K562 (cell line): Measurements from ENCODE around the gene SMIM36. TPM values are rescaled to one million over a fixed set of nuclear protein-coding genes. Genes with fewer than 3 reads are reported as not detected.

Experiments used
- ATAC-seq: fragments of 200-7000 bp; cut with Tn5 transposase; 3 replicates; pipeline ENCODE4 v1.9.1; 2020; ENCODE audit warnings: moderate library complexity
- BruUV-seq: library from RNA; stranded (reverse); fragments of 400-500 nt; replicated peaks from 2 replicates; lab custom pipeline; 2021; lab: Mats Ljungman, UMichigan
- CTCF ChIA-PET: fragments of 300-600 bp; formaldehyde crosslinking; extraction: SDS; loops from one replicate; lab custom pipeline; 2021; ENCODE audit warnings: low intra/inter-chr PET ratio; lab: Yijun Ruan, JAX
- POLR2A ChIA-PET: fragments of 300-600, 350-650 bp; sonication (Branson Sonifier 250); formaldehyde crosslinking; extraction: SDS; loops from one replicate; lab custom pipeline; 2021; ENCODE audit warnings: antibody characterized with exemption, inconsistent platforms; lab: Yijun Ruan, JAX
- DNase-seq, 4 experiments: peaks; one replicate each; pipeline versions ENCODE4 v3.0.0 to v3.0.0-alpha.2; 2011 to 2018; ENCODE audit warnings: low spot score in 3 of 4, mixed read lengths in 3 of 4; ENCODE audit errors: extremely low read depth in 1 of 4
- FAIRE-seq: peaks from 2 replicates; lab custom pipeline; 2011; peaks lifted over from hg19 to GRCh38; lab: Jason Lieb, UNC
- H2AFZ ChIP-seq: 2 replicates; pipeline ENCODE4 v1.6.0; 2011; ENCODE audit warnings: low read depth, low read length, control low read depth, inconsistent platforms
- H3K27ac ChIP-seq: fragments of 200-600 bp; 3 replicates; pipeline ENCODE4 v1.8.0; 2011; ENCODE audit warnings: low read depth, mild to moderate bottlenecking, control low read depth, inconsistent platforms, low read length, moderate library complexity, mixed read lengths; ENCODE audit errors: extremely low read depth
- H3K27me3 ChIP-seq, 2 experiments: fragments of 300-600 bp in 1 of 2; 2 replicates in 1 of 2; 3 replicates in 1 of 2; pipeline versions ENCODE4 v1.6.0 to v1.8.0; 2011; ENCODE audit warnings: inconsistent platforms in 2 of 2, low read length in 2 of 2, mild to moderate bottlenecking in 1 of 2, mixed read lengths in 1 of 2, moderate library complexity in 1 of 2; ENCODE audit not compliant: control insufficient read depth in 2 of 2, insufficient read depth in 2 of 2
- H3K36me3 ChIP-seq: fragments of 300-600 bp; 3 replicates; pipeline ENCODE4 v1.8.0; 2011; ENCODE audit warnings: mild to moderate bottlenecking, low read length, inconsistent platforms; ENCODE audit not compliant: control insufficient read depth, insufficient read depth
- H3K4me1 ChIP-seq, 2 experiments: fragments of 200-600 bp in 1 of 2; replicated peaks in 1 of 2; 2 replicates in 1 of 2; 3 replicates in 1 of 2; pipeline versions ENCODE4 v1.5.1 to v1.8.0; 2011; ENCODE audit warnings: inconsistent platforms in 2 of 2, low read length in 2 of 2, mild to moderate bottlenecking in 1 of 2, mixed read lengths in 1 of 2, moderate library complexity in 1 of 2; ENCODE audit not compliant: control insufficient read depth in 2 of 2, insufficient read depth in 2 of 2
- H3K4me2 ChIP-seq: 2 replicates; pipeline ENCODE4 v1.6.1; 2011; ENCODE audit warnings: low read length, control low read depth, inconsistent platforms, mixed read lengths; ENCODE audit not compliant: insufficient read depth
- H3K4me3 ChIP-seq: fragments of 200-600 bp; sonication (generic), shearing (Covaris generic); 2 replicates; pipeline ENCODE4 v1.5.1; 2016; ENCODE audit warnings: control low read depth, inconsistent platforms
- H3K79me2 ChIP-seq: fragments of 200-600 bp; 3 replicates; pipeline ENCODE4 v1.8.0; 2011; ENCODE audit warnings: low read length, inconsistent platforms; ENCODE audit not compliant: control insufficient read depth, insufficient read depth
- H3K9ac ChIP-seq, 2 experiments: 2 replicates each; pipeline versions ENCODE4 v1.6.0 to v1.6.1; 2011; ENCODE audit warnings: low read depth in 2 of 2, low read length in 2 of 2, control low read depth in 1 of 2, inconsistent platforms in 1 of 2, mild to moderate bottlenecking in 1 of 2, mixed read lengths in 1 of 2; ENCODE audit not compliant: insufficient read depth in 1 of 2
- H3K9me1 ChIP-seq: one replicate; pipeline ENCODE4 v1.6.0; 2011; ENCODE audit warnings: inconsistent platforms, mild to moderate bottlenecking, low read length, moderate library complexity; ENCODE audit not compliant: control insufficient read depth, insufficient read depth
- H3K9me3 ChIP-seq: replicated peaks from 2 replicates; pipeline ENCODE4 v1.5.1; 2011; ENCODE audit warnings: low read depth, low read length, inconsistent platforms; ENCODE audit not compliant: control insufficient read depth, insufficient read depth
- H4K20me1 ChIP-seq: replicated peaks from 2 replicates; pipeline ENCODE4 v1.6.1; 2011; ENCODE audit warnings: low read length, inconsistent platforms, mixed read lengths; ENCODE audit not compliant: control insufficient read depth, insufficient read depth
- ATF7 ChIP-seq: fragments of 450-650 bp; IDR thresholded peaks from 2 replicates; pipeline ENCODE4 v1.7.1; 2014; ENCODE audit warnings: mild to moderate bottlenecking, moderate library complexity
- CHD1 ChIP-seq: fragments of 200-600 bp; sonication (generic); IDR thresholded peaks from one replicate; pipeline ENCODE4 v1.6.1; 2012; ENCODE audit warnings: mild to moderate bottlenecking, moderate library complexity, low read length, inconsistent platforms
- ERF ChIP-seq: fragments of 450-650 bp; formaldehyde crosslinking; IDR thresholded peaks from 2 replicates; pipeline ENCODE4 v1.4.0; 2020; ENCODE audit warnings: mild to moderate bottlenecking, mixed read lengths
- HMG20A ChIP-seq: fragments of 450-650 bp; formaldehyde crosslinking; conservative IDR thresholded peaks from 2 replicates; pipeline ENCODE4 v1.4.0; 2020; ENCODE audit warnings: mild to moderate bottlenecking, mixed read lengths
- MCM5 ChIP-seq: fragments of 450-650 bp; IDR thresholded peaks from 2 replicates; pipeline ENCODE4 v1.6.1; 2016; ENCODE audit warnings: low read depth
- MED1 ChIP-seq: sonication (generic); formaldehyde crosslinking; IDR thresholded peaks from 2 replicates; pipeline ENCODE4 v1.8.1; 2023; ENCODE audit warnings: missing genetic modification reagents, borderline replicate concordance
- NCOA2 ChIP-seq, 2 experiments: fragments of 450-650 bp; IDR thresholded peaks; 2 replicates each; pipeline ENCODE4 v1.6.1; 2018; ENCODE audit warnings: mild to moderate bottlenecking in 2 of 2, moderate library complexity in 1 of 2; ENCODE audit not compliant: partially characterized antibody in 2 of 2
- NUFIP1 ChIP-seq: fragments of 450-650 bp; IDR thresholded peaks from 2 replicates; pipeline ENCODE4 v1.6.1; 2018; ENCODE audit not compliant: partially characterized antibody
- ZNF12 ChIP-seq: sonication (generic); formaldehyde crosslinking; IDR thresholded peaks from 2 replicates; pipeline ENCODE4 v1.4.0; 2020; ENCODE audit warnings: mild to moderate bottlenecking, missing genetic modification reagents
- ZNF174 ChIP-seq: fragments of 250-450 bp; sonication (Bioruptor Pico); IDR thresholded peaks from 2 replicates; pipeline ENCODE4 v1.4.0; 2020; ENCODE audit warnings: mild to moderate bottlenecking
- ZNF764 ChIP-seq: fragments of 250-450 bp; sonication (Bioruptor Pico); IDR thresholded peaks from 2 replicates; pipeline ENCODE4 v1.4.0; 2020; ENCODE audit warnings: low read depth, mild to moderate bottlenecking, moderate library complexity
- ZNF780A ChIP-seq: fragments of 250-450 bp; sonication (Bioruptor Pico); IDR thresholded peaks from 2 replicates; pipeline ENCODE4 v1.5.0; 2021; ENCODE audit warnings: mild to moderate bottlenecking
- WGBS: fragments of 100-300 bp; shearing (Covaris generic); methylation state at CpG from one replicate; pipeline ENCODE4 v1.1.6; 2016; ENCODE audit warnings: low coverage, mixed read lengths; ENCODE audit not compliant: insufficient coverage; ENCODE audit errors: missing lambda C conversion rate; 5-methylcytosine and 5-hydroxymethylcytosine counted together
- in situ Hi-C: fragments of 300-500 bp; cut with MboI; formaldehyde crosslinking; loops from 4 replicates; pipeline ENCODE4 v1.15.0; 2018; ENCODE audit warnings: inconsistent platforms, mixed read lengths
- intact Hi-C: fragments of 100-400 bp; cut with micrococcal nuclease; formaldehyde crosslinking; loops from 2 replicates; pipeline ENCODE4 v1.14.2; 2022
- polyA plus RNA-seq, 8 experiments: library from polyadenylated mRNA; depleted of rRNA in 4 of 8; stranded (reverse) in 5 of 8; unstranded in 3 of 8; fragments of >200 nt; fragmentation: Nextera tagmentation in 2 of 8; fragmentation: Illumina TruSeq in 1 of 8; extraction: Ambion mirVana in 2 of 8; extraction: Trizol in 1 of 8; gene quantifications; 2 replicates each; pipeline versions ENCODE4 v1.2.1 to v1.2.3, GENCODE V29; 2011 to 2014; ENCODE audit warnings: inconsistent platforms in 1 of 8, missing spikeins in 1 of 8
- total RNA-seq, 7 experiments: library from RNA; depleted of rRNA in 6 of 7; stranded (reverse); fragments of >200 nt in 6 of 7; fragmentation: Illumina TruSeq in 2 of 7; extraction: Trizol in 2 of 7; gene quantifications; 2 replicates each; pipeline versions ENCODE4 v1.2.1 to v1.2.3, GENCODE V29; 2011 to 2021; ENCODE audit warnings: low replicate concordance in 1 of 7
- TF ChIP-seq, protein P1 (sequence below): fragments of 450-650 bp; formaldehyde crosslinking; IDR thresholded peaks from 2 replicates; pipeline ENCODE4 v1.4.0; 2020; ENCODE audit warnings: mild to moderate bottlenecking, moderate library complexity

Gene SMIM36
- total and polyA plus RNA-seq, 9 of the 15 experiments (the other 6 are each of a cell fraction or from before 2014, with no cell fraction given): not detected

DNA sequence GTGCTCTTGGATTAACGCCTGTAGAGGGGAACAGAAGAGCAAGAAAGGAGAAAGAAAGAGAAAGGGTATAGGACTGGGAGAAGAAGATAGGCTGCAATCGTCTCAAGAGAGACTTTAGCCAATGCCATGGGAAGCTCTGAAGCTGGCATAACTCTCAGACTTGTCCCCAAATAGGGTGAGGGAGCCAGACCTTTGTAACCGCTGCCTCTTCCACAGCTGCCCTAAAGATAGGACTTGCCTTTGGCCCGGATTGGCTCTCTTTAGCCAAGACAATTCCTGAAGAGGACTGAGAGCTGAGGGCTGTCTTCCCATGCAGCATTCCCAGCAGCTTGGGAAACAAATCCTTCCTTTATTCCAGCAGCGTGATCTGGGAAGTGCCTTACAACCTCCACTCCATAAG, 68.8 kb downstream of the SMIM36 start:
- CTCF ChIA-PET: no interaction called here
- H4K20me1 ChIP-seq: no peaks in the 10 kb centered on the region
- H3K79me2 ChIP-seq: no peaks in the 10 kb centered on the region
- TF ChIP-seq HMG20A (CRISPR knock-in tag): no peak
- no peak for TF ChIP-seq CHD1
- no peak for TF ChIP-seq NCOA2 (IDR thresholded peaks at IDR 0.05; ENCODE audit: partially characterized antibody in 2 of 2)
- TF ChIP-seq ERF: no peak
- no peak for TF ChIP-seq ATF7
- TF ChIP-seq NUFIP1: no peak
- TF ChIP-seq MED1: no peak
- TF ChIP-seq ZNF780A (CRISPR knock-in tag): no peak
- no peak for TF ChIP-seq ZNF764 (CRISPR knock-in tag)
- no peak for TF ChIP-seq ZNF174
- TF ChIP-seq MCM5: no peak
- TF ChIP-seq ZNF12 (CRISPR knock-in tag): no peak
- TF ChIP-seq, protein P1, sequence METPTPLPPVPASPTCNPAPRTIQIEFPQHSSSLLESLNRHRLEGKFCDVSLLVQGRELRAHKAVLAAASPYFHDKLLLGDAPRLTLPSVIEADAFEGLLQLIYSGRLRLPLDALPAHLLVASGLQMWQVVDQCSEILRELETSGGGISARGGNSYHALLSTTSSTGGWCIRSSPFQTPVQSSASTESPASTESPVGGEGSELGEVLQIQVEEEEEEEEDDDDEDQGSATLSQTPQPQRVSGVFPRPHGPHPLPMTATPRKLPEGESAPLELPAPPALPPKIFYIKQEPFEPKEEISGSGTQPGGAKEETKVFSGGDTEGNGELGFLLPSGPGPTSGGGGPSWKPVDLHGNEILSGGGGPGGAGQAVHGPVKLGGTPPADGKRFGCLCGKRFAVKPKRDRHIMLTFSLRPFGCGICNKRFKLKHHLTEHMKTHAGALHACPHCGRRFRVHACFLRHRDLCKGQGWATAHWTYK: no peak
- TF ChIP-seq, all 486 proteins: peak for 0
- intact Hi-C loops: no loop called here
- H2AFZ ChIP-seq: no peak overlapping the region
- no peak overlapping the region for H3K4me2 ChIP-seq
- peaks cover 0 to 11% of the 10 kb centered on the region in 2 experiments; a peak in 2 of 5 replicates for H3K4me1 ChIP-seq
- no peaks in the 10 kb centered on the region for H3K9me1 ChIP-seq
- no peaks in the 10 kb centered on the region for H3K27me3 ChIP-seq
- no peak overlapping the region for H3K27ac ChIP-seq
- in situ Hi-C loops: no loop called here
- no TSS peak for BruUV-seq
- no peak overlapping the region for H3K9ac ChIP-seq
- POLR2A ChIA-PET: interaction anchor here (1.0 to 1.5 kb wide), 2 partner anchors 9 to 10 kb away, joined by 4 to 5 read pairs; no protein-coding TSS in a partner anchor
- H3K9me3 ChIP-seq: no peaks in the 10 kb centered on the region
- no peak overlapping the region for H3K4me3 ChIP-seq
- ATAC-seq (no peak), DNase-seq (no peak), FAIRE-seq (no peak)
- H3K36me3 ChIP-seq: no peaks in the 10 kb centered on the region
- WGBS: 27% methylated on average over 5 of the region's 5 CpGs
